ENCODE results near the gene STN1. TPM values are rescaled to one million over a fixed set of nuclear protein-coding genes. Genes with fewer than 3 reads are reported as not detected.

The STN1 gene
- total RNA-seq, 1 experiment from 2014 or later: 33.1 TPM

Other genes starting within 250 kb of the STN1 start
- gene SH3PXD2A, start 62.6 kb downstream of the STN1 start, total RNA-seq (2014; rRNA removed; shearing (Covaris generic)): 1.7 and 2.0 TPM in 2 replicates
- gene SLK, start 49.0 kb upstream of the STN1 start, total RNA-seq (2014; rRNA removed; shearing (Covaris generic)): 47.9 and 61.5 TPM in 2 replicates
- 0.79 and 2.4 TPM in 2 replicates for gene COL17A1, start 167.7 kb upstream of the STN1 start, total RNA-seq (2014; rRNA removed; shearing (Covaris generic))
- gene SFR1, start 204.0 kb upstream of the STN1 start, total RNA-seq (2014; rRNA removed; shearing (Covaris generic)): 16.8 and 18.6 TPM in 2 replicates